ENCODE measurements around the gene PVRIG. TPM values are rescaled to one million over a fixed set of nuclear protein-coding genes. Genes with fewer than 3 reads are reported as not detected.
"Not testable (repeated sequence)": the region's sequence is repeated elsewhere in the genome, so short reads cannot be mapped to it uniquely, and the experiment has no call there.

Gene PVRIG
- total RNA-seq, 1 experiment from 2014 or later = not detected

- no peak for DNase-seq (ENCODE audit: low read depth)
Measured at GRCh38 chr7:100192969-100193368, 26.8 kb upstream of the PVRIG start.

- DNase-seq (ENCODE audit: low read depth) = no peak
Measured at GRCh38 chr7:100195222-100195621, 24.5 kb upstream of the PVRIG start.

GRCh38 chr7:100195901-100196322, 23.8 kb upstream of the PVRIG start:
- not testable (repeated sequence) for DNase-seq (ENCODE audit: low read depth)

- DNase-seq (ENCODE audit: low read depth) = no peak
Measured at GRCh38 chr7:100198266-100198665, 21.5 kb upstream of the PVRIG start.

GRCh38 chr7:100200693-100201092, 19.1 kb upstream of the PVRIG start:
- no peak for DNase-seq (ENCODE audit: low read depth)

- DNase-seq (ENCODE audit: low read depth) = no peak
Measured at GRCh38 chr7:100204454-100204853, 15.3 kb upstream of the PVRIG start.

GRCh38 chr7:100208911-100209408, 10.8 kb upstream of the PVRIG start:
- DNase-seq (ENCODE audit: low read depth) = no peak

- DNase-seq (ENCODE audit: low read depth) = no peak
Measured at GRCh38 chr7:100209493-100209892, 10.3 kb upstream of the PVRIG start.

- DNase-seq (ENCODE audit: low read depth) = no peak
Measured at GRCh38 chr7:100210805-100211204, 8.9 kb upstream of the PVRIG start.

GRCh38 chr7:100211342-100211780, 8.4 kb upstream of the PVRIG start:
- no peak for DNase-seq (ENCODE audit: low read depth)

- no peak for DNase-seq (ENCODE audit: low read depth)
Measured at GRCh38 chr7:100212631-100213286, 7.0 kb upstream of the PVRIG start.

- DNase-seq (ENCODE audit: low read depth) = no peak
Measured at GRCh38 chr7:100213672-100214071, 6.1 kb upstream of the PVRIG start.

GRCh38 chr7:100214356-100214755, 5.4 kb upstream of the PVRIG start:
- not testable (repeated sequence) for DNase-seq (ENCODE audit: low read depth)

GRCh38 chr7:100215895-100216294, 3.9 kb upstream of the PVRIG start:
- DNase-seq (ENCODE audit: low read depth) = no peak

- DNase-seq (ENCODE audit: low read depth) = peak; percentile 35
Measured at GRCh38 chr7:100217934-100218333, 1.8 kb upstream of the PVRIG start.

- DNase-seq (ENCODE audit: low read depth) = no peak
Measured at GRCh38 chr7:100219271-100219737, 445 bp upstream of the PVRIG start.

GRCh38 chr7:100220586-100221230, 959 bp downstream of the PVRIG start:
- no peak for DNase-seq (ENCODE audit: low read depth)

- DNase-seq (ENCODE audit: low read depth) = no peak
Measured at GRCh38 chr7:100221231-100221718, 1.5 kb downstream of the PVRIG start.

GRCh38 chr7:100221767-100222444, 2.2 kb downstream of the PVRIG start:
- no peak for DNase-seq (ENCODE audit: low read depth)

- DNase-seq (ENCODE audit: low read depth) = no peak
Measured at GRCh38 chr7:100222445-100223132, 2.8 kb downstream of the PVRIG start.

GRCh38 chr7:100223376-100223927, 3.7 kb downstream of the PVRIG start:
- DNase-seq (ENCODE audit: low read depth) = not testable (repeated sequence)
